Tibial artery (tissue), 4 donors: ENCODE data around the gene METTL2A.
"Not testable (repeated sequence)": the region's sequence is repeated elsewhere in the genome, so short reads cannot be mapped to it uniquely, and the experiment has no call there.

Source experiments
- DNase-seq, 2 donors: peaks; one replicate each; pipeline ENCODE4 v3.0.0-alpha.2; 2019
- H3K27ac ChIP-seq, 2 donors: fragments of 200-600 bp; sonication (generic) in 1 of 2; 1 replicate in 1 of 2; 2 replicates in 1 of 2; pipeline ENCODE4 v1.5.1; 2018 to 2019; ENCODE audit warnings: mild to moderate bottlenecking in 1 of 2
- H3K27me3 ChIP-seq, 2 donors: fragments of 200-600 bp; sonication (generic) in 1 of 2; one replicate each; pipeline versions ENCODE4 v1.5.1 to v1.6.0; 2016 to 2019
- H3K36me3 ChIP-seq, 3 donors: fragments of 200-600 bp; sonication (generic) in 2 of 3; one replicate each; pipeline ENCODE4 v1.5.1; 2016 to 2019; ENCODE audit warnings: mild to moderate bottlenecking in 2 of 3
- H3K4me1 ChIP-seq, 4 donors: fragments of 200-600 bp; sonication (generic) in 2 of 4; 1 replicate in 3 of 4; 2 replicates in 1 of 4; pipeline ENCODE4 v1.5.1; 2016 to 2019
- H3K4me3 ChIP-seq, 2 donors: fragments of 200-600 bp; sonication (generic) in 1 of 2; 1 replicate in 1 of 2; 2 replicates in 1 of 2; pipeline ENCODE4 v1.5.1; 2018 to 2019; ENCODE audit warnings: mild to moderate bottlenecking in 2 of 2
- H3K9me3 ChIP-seq, 3 donors: fragments of 200-600 bp; sonication (generic) in 1 of 3; one replicate each; pipeline ENCODE4 v1.5.1; 2016 to 2019
- CTCF ChIP-seq, 2 experiments: fragments of 200-600 bp in 1 of 2; fragments of 450-650 bp in 1 of 2; IDR thresholded peaks; one replicate each; pipeline ENCODE4 v1.5.1; 2017 to 2019; ENCODE audit warnings: antibody characterized with exemption in 2 of 2, mild to moderate bottlenecking in 1 of 2, moderate library complexity in 1 of 2
- intact Hi-C: fragments of 100-400 bp; cut with DNase I; formaldehyde crosslinking; loops from one replicate; pipeline ENCODE4 v1.15.0; 2023; ENCODE audit warnings: low total_unique reads

The METTL2A gene

GRCh38 chr17:62456016-62456415 lies 32.3 kb downstream of the METTL2A start:
- no peak for TF ChIP-seq CTCF (IDR thresholded peaks at IDR 0.05)
- H3K27ac ChIP-seq: no peak overlapping the region
- intact Hi-C loops: no loop called here
- H3K9me3 ChIP-seq: no peaks in the 10 kb centered on the region
- no peaks in the 10 kb centered on the region for H3K36me3 ChIP-seq
- H3K4me1 ChIP-seq: no peaks in the 10 kb centered on the region
- H3K4me3 ChIP-seq: no peak overlapping the region
- DNase-seq: no peak
- no peaks in the 10 kb centered on the region for H3K27me3 ChIP-seq

DNA sequence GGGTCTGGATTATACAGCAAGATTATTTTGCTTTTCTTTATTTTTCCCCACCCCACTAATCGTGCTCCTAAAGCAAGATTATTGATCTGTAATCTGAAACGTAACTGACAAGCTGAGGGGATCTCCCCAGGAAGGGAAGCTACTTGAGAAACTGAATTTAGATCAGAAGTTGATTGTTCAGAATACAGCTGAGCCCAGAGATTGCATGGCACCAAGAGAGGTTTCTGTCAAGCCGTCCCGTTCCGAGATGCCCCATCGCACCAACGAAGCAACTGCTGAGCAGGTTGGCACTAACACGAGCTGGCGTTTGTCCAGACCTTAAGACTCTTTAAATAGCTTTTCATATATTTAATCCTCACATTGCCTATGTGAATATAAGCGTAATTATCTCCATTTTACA lies 34.8 kb downstream of the METTL2A start:
- H3K27me3 ChIP-seq, H3K4me1 ChIP-seq, H3K27ac ChIP-seq, H3K4me3 ChIP-seq, DNase-seq, H3K36me3 ChIP-seq, intact Hi-C loops, H3K9me3 ChIP-seq: not testable (repeated sequence)

DNA sequence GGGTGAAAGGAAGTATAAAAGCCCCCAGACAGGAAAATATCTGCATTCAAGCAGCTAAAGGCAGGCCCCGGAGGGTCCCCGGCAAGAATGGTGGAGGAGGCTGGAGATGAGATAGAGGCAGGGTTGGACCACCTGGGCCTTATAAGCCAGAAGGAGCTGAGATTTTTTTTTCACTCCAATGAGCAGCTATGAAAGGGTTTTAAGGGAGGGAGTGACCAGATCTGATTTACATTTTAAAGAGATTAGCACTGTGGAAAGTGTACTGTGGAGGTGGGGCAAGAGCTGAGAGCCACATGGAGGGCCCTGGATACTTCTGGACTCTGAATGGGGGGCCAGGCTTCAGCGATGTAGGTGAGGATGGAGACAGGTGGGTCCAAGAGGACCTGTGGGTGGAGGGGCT lies 40.7 kb downstream of the METTL2A start:
- H3K4me1 ChIP-seq, H3K27me3 ChIP-seq, intact Hi-C loops, H3K27ac ChIP-seq, H3K36me3 ChIP-seq, H3K9me3 ChIP-seq, H3K4me3 ChIP-seq, DNase-seq: not testable (repeated sequence)

GRCh38 chr17:62465271-62465670 lies 41.6 kb downstream of the METTL2A start:
- DNase-seq, H3K27ac ChIP-seq, H3K9me3 ChIP-seq, H3K27me3 ChIP-seq, H3K4me1 ChIP-seq, H3K36me3 ChIP-seq, H3K4me3 ChIP-seq, intact Hi-C loops: not testable (repeated sequence)

DNA sequence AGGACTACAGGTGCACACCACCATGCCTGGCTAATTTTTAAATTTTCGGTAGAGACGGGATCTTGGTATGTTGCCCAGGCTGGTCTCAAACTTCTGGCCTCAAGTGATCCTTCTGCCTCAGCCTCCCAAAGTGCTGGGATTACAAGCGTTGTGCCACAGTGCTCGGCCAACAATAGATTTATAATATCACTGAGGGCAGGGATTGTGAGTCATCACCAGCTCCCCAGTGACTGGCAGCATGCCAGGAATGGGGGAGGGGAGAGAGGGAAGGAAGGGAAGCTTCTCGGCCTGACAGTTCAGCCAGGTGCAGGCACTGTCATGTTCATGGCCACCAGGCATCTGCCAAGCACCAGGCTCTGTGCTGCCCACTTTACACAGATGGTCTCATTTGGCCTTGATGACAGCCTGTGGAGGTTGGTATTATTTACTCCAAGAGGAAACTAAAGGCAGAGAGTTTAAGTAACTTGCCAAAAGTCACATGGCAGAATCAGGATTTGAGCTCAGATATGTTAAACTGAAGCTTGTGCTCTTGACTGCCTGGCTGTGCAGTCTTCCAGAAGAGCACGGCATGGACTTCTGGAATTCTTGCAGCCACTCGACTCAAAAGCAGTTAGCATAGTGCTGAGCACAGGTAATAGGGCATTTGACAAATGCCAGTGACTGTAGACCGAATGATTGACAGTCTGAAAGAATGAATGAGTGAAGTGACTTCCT lies 47.1 kb downstream of the METTL2A start:
- not testable (repeated sequence) for H3K36me3 ChIP-seq, H3K4me3 ChIP-seq, H3K27me3 ChIP-seq, H3K9me3 ChIP-seq
- DNase-seq: peak; percentile 59 to 78
- intact Hi-C loops: loop anchor here (5.0 kb wide), 1 partner anchor 71 kb away; no protein-coding TSS in a partner anchor
- peaks cover 0 to 16% (median 4%) of the 10 kb centered on the region in 4 donors for H3K4me1 ChIP-seq
- H3K27ac ChIP-seq: peak overlapping the region; percentile 14 to 50

DNA sequence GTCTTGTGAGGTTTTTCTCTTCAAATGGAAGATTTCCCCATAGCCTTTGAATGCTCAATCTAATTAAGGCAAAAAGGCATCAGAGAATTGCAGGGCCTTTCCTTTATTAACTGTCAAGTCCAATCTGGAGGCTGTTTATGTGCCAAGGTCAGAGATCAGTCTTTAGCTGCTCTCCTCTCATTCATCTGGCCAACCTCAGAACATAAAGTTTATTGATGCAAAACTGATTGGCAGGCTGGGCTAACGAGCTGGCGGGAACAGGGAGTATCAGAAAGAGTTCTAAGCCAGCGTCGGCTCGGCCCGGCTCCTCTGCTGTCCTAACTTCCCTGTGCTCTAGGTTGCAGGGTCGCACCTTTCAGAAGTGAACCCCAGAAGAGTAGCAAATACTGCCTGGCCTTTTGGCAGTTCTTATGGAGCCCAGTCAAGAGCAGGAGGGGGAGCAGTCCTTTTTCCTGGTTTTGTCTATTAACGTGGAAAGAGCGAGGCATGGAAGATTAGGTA lies 47.7 kb downstream of the METTL2A start:
- not testable (repeated sequence) for H3K27me3 ChIP-seq, H3K27ac ChIP-seq, H3K36me3 ChIP-seq, H3K9me3 ChIP-seq, DNase-seq, H3K4me3 ChIP-seq
- peaks cover 0 to 16% (median 4%) of the 10 kb centered on the region in 4 donors for H3K4me1 ChIP-seq
- intact Hi-C loops: loop anchor here (5.0 kb wide), 1 partner anchor 71 kb away; no protein-coding TSS in a partner anchor

- H3K27me3 ChIP-seq, H3K4me3 ChIP-seq, H3K36me3 ChIP-seq, DNase-seq, H3K9me3 ChIP-seq, H3K27ac ChIP-seq: not testable (repeated sequence)
- intact Hi-C loops: loop anchor here (5.0 kb wide), 1 partner anchor 69 kb away; no protein-coding TSS in a partner anchor
- H3K4me1 ChIP-seq: peaks cover 0 to 25% (median 4%) of the 10 kb centered on the region in 4 donors
Observed at GRCh38 chr17:62473030-62473982, 49.6 kb downstream of the METTL2A start.

- intact Hi-C loops, H3K9me3 ChIP-seq, H3K27me3 ChIP-seq, H3K36me3 ChIP-seq, DNase-seq: not testable (repeated sequence)
- Histone ChIP-seq H3K27ac (peak overlapping the region; percentile 96 to 97), H3K4me1 (peaks cover 0 to 33% (median 11%) of the 10 kb centered on the region in 4 donors), H3K4me3 (peak overlapping the region; percentile 87 to 94)
Observed at GRCh38 chr17:62477111-62477510, 53.4 kb downstream of the METTL2A start.

DNA sequence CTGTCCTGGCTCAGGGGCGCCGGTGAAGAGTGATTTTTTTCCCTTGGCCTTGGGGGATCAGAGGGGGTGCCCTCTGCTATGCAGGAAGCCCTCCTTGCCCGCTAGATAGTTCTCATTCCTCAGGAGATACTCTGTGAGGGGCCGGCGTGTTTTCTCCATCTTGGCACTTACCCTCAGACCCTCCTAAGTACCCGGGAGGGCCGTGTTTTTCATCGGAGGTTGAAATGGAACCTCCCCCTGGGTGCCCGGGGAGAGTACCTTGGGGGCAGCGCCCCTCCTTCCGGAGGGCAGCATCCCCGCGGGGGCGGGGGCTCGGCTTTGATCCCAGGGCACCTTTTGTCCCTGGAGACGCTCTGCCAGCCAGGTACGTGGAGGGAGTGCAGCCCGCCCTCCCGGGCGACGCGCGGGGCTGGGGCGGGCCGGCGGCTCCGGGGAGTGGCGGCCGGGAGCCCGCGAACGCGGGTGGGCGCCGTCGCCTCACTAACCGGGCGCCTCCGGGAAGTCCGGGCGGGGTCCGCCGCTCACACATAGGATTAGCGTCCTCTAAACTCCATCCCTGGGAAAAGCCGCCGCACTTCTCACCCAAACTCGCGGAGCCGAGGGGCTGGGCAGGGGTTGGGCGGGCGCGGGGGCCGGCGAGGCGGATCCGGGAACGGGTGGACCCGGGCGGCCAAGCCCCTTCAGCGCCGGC lies 54.2 kb downstream of the METTL2A start:
- H3K27ac ChIP-seq: peak overlapping the region; percentile 96 to 97
- peaks cover 0 to 40% (median 15%) of the 10 kb centered on the region in 4 donors for H3K4me1 ChIP-seq
- intact Hi-C loops, H3K9me3 ChIP-seq, H3K27me3 ChIP-seq: not testable (repeated sequence)
- peaks cover 0 to 11% (median 0%) of the 10 kb centered on the region in 3 donors for H3K36me3 ChIP-seq
- DNase-seq: peak; percentile 27 to 72
- peak overlapping the region; percentile 87 to 94 for H3K4me3 ChIP-seq
